NCI-H2171 (cell line): ENCODE data around the gene RPS8.
"Not testable (repeated sequence)": the region's sequence is repeated elsewhere in the genome, so short reads cannot be mapped to it uniquely, and the experiment has no call there.

ENCODE experiments used
- DNase-seq: peaks from one replicate; lab custom pipeline; 2025; lab: John Stamatoyannopoulos, UW

The RPS8 gene

DNA sequence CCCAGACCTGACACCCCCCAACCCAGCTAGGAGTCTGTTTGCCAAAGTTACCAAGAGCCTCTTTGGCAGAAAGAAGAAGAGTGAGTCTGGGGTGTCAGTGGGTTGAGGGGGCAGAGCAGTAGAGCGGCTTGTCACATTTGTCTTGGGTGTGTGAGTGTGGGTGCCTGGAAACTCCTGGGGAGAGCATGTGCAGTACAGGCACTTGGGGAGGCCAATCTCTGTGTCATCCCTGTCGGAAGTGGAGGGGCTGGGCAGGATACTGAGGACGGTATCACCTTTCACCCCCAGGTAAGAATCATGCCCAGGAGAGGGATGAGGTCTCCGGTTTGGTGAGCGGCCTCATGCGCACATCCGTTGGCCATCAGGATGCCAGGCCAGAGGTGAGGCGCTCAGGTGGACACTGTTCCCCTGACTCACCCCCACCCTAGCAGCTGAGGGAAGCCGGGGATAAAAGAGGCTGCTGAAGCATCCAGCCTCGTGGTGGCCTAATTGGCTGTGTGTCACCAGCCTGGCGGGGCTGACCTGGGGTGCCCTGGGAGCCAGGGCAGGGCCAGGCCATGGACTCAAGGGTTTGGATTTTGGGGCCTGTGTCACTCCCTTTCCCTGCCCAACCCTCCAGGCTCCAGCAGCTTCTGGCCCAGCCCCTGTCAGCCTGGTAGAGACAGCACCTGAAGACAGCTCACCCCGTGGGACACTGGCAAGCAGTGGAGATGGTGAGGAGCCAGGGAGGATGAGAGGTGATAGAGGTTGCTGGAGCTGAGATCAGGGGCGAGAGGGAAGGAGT lies 28.2 kb downstream of the RPS8 start:
- DNase-seq = no peak

DNA sequence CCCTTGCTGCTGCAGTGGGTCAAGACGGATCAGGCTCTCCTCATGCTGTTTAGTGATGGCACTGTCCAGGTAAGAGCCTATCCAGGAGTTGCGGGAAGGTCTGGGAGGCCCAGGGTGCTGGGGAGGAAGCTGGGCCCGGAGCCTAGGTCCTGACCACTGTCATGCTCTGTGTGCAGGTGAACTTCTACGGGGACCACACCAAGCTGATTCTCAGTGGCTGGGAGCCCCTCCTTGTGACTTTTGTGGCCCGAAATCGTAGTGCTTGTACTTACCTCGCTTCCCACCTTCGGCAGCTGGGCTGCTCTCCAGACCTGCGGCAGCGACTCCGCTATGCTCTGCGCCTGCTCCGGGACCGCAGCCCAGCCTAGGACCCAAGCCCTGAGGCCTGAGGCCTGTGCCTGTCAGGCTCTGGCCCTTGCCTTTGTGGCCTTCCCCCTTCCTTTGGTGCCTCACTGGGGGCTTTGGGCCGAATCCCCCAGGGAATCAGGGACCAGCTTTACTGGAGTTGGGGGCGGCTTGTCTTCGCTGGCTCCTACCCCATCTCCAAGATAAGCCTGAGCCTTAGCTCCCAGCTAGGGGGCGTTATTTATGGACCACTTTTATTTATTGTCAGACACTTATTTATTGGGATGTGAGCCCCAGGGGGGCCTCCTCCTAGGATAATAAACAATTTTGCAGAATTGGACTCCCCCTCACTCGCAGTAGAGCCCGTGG lies 30.1 kb downstream of the RPS8 start:
- DNase-seq = no peak

DNA sequence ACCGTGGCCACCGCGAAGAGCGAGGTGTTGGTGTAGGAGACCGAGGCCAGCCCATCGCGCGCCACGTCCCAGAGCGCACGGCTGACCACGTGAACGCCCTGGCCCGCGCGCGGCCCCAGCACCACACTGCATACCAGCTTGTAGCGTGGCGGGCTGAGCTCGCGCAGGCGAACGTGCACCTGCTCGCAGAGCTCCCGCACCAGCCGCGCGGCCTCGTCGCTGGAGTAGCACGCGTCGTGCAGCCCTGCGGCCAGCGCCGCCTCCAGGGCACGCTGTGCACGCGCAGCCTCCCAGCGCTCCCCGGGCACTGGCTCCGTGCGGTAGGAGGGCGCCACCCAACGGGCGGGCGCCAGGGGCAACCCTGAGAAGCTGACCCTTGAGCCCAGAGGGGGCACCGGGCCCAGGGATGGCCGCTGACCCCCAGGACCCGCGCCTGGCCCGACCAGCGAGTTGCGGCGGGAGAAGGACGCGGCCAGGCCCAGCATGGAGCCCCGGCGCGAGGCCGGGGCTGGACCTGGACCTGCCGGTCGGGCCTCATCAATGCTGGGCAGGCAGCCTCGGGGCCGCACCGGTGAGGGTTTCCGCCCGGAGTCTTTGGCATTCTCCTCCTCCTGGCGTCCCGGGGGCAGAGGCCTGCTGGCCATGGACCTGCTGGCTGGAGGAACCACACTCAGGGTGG lies 30.8 kb downstream of the RPS8 start:
- DNase-seq = no peak

DNA sequence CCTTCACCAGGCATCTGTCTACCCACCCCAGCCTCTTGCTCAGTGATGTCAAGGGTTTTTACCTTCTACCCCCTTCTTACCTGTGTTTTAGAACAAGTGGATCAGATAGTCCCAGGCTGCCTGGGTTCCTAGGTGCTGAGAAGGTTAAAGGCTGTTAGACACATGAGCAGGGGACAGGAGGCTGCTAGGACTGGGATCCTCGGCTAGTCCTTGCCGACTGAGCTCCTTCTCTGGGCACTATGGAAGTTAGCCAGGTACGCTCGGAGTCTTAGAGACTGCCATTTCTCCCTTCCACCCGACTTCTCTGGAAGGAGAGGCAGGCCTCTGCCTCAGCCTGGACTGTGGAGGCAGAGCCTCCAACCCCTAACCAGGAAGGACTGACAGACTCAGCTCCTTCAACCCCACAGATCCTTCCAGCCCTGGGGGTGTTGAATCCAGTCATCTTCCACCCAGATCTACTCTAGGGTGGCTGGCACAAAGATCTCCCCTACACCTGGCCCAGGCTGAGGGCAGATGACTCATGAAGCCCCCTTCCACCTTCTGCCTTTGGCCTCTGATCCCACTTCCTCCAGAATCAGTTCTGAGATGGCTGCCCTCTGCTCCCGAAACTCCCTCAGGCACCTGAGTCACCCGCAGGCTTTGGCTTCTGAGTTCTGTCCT lies 31.5 kb downstream of the RPS8 start, which contains the start of gene DYNLT4:
Gene DYNLT4 (minus strand): TSS at position 648 of the 660 bp plus-strand sequence. CDS start 683 bp downstream, outside the sequence.
- no peak for DNase-seq

DNA sequence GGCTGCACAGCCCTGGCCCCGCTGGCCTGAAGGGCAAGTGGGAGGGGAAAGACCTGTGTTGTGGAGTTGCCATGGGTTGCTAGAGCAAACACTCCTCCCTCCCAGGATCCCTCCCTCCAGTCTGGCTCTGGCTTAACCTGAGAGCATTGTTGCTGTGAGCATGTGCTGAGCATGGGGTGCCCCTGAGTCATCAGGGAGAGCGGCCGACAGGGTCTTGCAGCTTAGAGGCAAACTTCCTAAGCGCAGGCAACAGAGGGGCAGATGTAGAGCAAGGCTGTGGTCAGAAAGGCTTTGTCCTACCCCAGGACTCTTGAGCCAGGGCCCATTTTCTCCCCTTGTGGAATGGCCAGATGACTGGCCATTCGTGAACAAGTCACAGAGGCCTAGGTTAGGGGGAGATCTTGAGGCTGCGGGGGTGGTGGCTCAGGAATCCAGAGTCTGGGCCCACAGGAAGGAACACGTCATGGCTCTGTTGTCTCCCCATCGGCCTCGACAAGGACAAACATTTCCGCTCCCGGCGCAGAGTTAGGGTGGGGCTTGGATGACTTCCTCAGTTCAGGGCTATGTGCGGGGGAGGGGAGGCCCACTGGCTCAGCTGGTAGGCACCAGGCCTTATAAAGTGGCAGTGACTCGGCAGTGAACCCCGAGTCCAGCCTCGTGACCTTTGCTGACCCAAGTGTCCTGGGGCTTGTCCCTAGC lies 32.2 kb downstream of the RPS8 start:
- DNase-seq = no peak

DNA sequence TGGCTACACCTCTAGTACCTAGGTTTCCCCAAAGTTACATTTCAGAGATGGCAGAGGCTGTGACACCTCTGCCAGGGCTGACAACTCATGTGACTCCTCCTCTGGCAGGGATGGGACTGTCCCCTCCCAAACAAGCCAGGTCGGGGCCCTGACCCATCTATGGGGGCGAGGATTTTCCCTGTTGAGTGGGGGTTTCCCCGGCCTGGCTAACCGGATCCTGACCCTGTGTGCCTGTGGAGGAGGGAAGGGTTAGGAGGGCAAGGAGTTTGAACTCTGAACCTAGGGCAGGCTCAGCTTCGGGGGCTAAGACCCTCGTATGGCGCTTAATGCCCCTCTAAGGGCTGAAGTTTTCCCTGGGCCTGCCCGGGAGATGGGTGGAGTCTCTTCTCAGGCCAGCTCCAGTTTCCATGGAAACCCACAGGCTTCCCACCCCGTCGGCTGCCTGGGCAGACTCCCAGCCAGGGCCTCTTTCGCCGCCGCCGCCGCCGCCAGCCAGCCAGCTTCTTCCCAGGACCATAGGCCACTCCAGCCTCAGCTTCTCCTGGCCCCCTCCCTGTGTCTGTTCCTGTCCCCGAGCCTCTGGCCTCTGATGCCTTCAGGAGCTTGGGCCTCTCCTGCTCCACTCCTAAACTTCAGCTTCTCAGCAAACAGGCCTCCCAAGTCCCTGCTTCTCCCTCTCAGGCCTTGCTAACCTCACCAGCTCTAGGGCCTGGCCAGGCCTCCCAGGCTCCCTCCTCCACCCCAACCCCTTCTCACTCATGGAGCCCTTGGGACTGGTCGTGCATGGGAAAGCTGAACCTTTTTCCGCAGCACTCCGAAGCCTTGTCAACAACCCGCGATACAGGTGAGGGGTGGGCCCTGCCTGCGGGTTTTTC lies 33.0 kb downstream of the RPS8 start, which contains the start of gene BTBD19:
Gene BTBD19 (plus strand): TSS at position 461 of the 875 bp plus-strand sequence. CDS start 298 bp downstream, at position 759.
- no peak for DNase-seq

DNA sequence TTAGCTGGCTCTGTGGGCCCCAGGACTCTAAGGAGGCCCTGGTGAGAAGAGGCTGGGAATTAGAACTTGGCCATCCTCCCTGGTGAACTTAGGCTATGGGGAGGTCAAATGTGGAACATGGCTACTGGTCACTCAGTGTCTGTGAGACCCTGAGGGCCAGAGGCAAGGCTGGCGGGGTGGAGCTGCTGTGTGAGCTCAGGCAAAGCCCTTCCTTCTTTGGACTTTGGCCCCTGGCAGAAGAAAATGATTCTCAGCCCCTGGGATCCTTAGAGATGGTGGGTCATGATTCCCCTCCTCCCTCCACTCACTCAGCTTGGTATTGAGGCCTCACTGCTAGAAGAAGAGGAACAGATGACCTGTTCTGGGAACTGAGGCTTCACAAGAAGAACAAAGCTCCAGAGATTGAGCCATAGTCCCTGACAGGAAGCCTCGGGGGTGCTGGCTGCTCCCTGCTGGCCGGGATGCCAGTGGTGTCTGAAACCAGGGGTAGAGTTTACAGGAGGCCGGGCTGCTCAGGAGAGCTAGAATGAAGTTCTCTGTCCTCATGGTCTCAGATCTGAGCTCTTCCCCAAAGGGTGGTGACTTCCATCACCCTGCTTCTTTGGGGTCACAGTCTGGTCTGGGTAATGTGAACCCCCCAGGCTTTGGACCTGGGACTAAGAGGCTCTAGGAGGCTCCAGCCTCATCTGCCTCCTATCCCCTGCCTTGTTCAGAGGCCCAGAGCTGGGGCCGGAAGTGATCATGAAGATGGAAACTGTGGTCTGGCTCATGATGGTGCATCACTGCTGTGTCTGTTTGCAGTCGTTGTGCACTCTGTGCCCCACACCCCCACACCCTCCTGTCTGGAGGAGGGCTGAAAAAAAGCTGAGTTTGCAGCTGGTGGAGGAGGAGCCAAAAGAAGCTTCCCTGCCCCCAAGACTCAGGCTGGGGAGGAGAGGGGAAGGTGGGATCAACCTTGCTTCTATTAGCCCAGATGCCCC lies 33.9 kb downstream of the RPS8 start:
- no peak for DNase-seq

DNA sequence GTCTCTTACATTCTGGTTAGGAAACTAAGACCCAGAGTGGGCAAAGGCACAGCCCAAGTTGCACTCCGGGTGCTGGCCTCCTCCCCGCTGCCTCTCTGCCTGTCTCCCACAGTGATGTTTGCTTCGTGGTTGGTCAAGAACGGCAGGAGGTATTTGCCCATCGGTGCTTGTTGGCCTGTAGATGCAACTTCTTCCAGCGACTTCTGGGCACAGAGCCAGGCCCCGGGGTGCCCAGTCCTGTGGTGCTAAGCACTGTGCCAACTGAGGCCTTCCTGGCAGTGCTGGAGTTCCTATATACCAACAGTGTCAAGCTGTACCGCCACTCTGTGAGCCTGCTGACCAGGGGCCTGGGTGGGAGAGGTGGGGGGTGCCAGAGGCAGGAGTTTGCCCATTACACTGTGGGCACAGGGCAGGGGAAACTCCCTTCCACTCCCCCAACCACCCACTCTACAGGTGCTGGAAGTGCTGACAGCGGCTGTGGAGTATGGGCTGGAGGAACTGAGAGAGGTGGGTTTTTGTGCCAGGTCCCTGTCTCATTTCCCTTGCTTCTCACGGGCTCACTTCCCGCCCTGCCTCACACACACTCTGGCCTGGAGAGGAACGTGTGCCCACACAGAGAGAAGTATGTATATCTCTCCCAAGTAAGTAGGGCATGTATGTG lies 34.9 kb downstream of the RPS8 start:
- DNase-seq = no peak

DNA sequence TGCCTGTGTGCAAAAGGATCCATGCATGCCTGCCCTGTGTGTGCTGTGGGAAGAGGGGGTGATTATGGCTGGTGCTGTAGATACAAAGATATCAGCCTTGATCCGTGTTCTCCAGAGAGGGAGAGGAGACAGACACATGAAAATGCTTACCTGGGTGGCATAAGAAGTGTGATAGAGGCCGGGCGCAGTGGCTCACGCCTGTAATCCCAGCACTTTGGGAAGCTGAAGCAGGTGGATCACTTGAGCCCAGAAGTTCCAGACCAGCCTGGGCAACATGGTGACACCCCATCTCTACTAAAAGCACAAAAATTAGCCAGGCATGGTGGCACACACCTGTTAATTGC lies 35.4 kb downstream of the RPS8 start:
- not testable (repeated sequence) for DNase-seq

DNA sequence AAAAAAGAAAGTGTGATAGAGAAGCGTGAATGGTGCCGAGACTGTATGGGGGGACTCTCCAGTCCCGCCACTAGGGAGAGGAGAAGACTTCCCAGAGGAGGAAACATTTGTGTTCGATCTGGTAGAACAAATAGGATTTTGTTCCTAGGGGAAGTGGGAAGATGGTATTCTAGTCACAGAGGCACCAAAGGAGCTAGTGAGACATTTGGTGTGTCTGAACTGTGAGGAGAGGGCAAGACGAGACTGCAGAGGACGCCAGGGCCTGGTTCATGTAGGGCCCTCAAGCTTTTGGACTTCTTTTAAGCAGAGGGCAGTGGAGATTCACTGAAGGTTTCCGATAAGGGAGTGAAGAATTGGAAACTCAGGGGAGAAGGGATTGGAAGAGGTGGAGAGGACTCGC lies 35.9 kb downstream of the RPS8 start:
- DNase-seq = no peak

DNA sequence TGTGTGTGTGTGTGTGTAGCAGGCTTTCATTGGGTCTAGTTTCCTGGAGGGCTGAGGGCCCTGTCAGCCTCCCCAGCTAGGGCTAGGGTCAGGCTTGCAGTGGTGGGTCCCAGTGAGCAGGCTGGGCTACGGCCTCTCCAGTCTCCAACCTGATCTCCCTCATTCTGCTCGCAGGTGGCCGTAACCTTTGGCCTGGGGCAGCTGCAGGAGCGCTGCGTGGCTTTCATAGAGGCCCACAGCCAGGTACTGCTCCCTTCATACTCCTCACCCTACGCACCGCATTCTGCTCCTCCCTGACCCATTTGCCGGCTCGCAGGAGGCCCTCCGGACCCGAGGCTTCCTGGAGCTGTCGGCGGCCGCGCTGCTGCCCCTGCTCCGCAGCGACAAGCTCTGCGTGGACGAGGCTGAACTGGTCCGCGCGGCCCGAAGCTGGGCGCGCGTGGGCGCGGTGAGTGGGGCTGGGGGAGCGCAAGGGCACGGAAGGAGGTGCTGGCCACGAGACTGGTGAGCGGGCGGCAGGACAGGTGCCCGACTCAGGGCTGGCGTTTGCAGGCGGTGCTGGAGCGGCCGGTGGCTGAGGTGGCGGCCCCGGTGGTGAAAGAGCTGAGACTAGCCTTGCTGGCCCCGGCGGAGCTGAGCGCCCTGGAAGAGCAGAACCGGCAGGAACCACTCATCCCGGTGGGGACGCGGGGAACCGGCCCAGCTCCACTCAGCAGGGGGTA lies 37.6 kb downstream of the RPS8 start:
- DNase-seq = no peak

DNA sequence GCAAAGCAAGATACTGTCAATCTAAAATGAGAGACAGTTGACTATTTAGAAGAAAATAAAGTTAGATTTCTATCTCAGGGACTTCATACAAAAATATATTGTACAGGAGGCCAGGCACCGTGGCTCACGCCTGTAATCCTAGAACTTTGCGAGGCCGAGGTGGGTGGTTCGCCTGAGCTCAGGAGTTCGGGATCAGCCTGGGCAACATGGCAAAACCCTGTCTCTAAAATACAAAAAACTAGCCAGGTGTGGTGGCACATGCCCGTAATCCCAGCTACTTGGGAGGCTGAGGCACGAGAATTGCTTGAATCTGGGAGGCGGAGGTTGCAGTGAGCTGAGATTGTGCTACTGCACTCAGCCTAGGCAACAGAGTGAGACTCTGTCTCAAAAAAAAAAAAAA lies 40.6 kb downstream of the RPS8 start:
- not testable (repeated sequence) for DNase-seq

DNA sequence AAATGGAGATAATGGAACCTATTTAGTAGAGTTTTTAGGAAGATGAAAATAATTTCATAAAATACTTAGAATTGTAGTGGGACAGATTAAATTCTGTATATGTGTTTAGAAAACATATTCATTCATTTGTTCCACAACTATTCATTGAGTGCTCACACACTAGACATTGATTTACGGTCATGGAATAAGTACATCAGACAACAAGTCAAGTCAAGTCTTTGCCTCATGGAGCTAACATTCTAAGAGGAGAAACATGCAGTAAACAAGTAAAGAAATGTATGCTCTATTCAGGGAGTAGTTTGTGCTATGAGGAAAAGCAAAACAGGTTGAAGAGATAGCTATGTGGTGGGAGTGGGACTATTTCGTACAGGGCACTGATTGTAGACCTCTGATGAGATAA lies 42.0 kb downstream of the RPS8 start:
- DNase-seq = no peak

DNA sequence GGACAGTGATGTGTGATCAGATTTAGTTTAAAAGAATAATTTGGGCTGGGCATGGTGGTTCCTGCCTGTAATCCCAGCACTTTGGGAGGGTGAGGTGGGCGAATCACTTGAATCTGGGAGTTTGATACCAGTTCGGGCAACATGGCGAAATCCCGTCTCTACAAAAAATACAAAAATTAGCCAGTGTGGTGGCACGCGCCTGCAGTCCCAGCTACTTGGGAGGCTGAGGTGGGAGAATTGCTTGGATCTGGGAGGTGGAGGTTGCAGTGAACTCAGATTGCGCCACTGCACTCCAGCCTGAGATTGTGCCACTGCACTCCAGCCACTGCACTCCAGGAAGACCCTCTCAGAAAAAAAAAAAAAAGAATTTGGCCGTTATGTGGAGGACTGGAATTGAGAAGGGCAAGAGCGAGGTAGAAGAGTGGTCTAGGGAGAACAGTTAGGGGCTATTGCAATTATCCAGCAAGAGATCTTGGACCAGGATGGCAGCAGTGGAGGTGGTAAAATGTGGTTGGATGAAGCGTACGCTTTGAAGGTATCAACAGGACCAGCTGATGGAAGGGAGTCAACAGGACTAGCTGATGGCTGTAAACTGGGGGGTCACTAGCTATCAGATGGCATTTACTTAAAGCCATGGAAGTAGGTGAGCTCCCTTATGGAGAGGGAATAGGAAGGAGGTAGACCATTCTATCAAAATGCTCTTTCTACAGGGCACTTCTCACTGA lies 42.6 kb downstream of the RPS8 start:
- no peak for DNase-seq

DNA sequence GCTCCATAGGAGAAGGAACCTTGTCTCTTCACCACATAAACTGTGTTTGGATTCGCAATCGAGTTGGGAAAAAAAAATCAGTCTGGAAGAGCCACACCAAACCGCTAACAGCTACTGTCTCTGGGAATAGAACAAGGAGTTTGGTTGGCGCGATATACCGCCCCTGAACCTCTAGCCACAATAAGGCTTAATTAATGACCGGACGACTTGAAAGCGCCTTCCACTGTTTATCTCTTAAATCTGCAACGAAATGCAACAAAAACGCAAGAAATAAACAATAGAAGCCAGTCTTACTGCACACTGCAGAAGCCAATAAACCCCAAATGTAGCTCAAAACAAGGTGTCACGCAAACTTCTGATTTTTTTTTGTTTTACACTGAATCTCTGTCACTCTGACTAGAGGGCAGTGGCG lies 43.9 kb downstream of the RPS8 start:
- DNase-seq = no peak

DNA sequence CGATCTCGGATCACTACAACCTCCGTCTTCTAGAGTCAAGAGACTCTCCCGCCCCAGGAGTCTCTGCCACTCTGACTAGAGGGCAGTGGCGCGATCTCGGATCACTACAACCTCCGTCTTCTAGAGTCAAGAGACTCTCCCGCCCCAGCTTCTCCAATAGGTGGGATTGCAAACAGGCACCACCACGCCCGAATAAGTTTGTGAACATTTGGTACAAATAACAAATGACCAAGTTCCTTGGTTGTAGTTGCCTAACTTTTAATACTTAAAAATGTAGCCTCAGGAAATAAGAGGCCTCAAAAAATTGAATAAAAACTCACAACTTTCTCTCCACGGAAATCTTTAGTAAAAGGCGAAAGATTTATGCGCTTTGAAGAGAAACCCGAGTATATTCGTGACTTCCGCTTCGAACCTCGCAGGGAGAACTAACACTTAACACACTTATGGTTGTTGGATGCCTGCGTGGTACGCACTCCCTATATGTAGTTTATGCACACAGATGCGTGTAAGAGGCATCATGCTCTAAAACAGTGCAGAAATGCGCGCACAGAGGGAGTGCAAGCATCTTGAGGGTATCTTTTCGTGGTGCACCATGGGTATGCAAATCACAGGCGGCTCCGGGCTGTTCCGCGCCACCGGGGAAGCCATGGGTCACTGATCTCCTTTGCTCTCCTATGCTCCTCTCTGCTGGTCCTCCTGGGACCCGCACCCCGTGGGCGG lies 44.4 kb downstream of the RPS8 start:
- peak; percentile 57 for DNase-seq
